Gastroesophageal sphincter (tissue), 3 donors: ENCODE data around the gene CANX.
A peak's percentile ranks its signal among the peaks of the same experiment; 100 is the strongest.

ENCODE experiments used
- EP300 ChIP-seq: sonication (generic); formaldehyde crosslinking; IDR thresholded peaks from one replicate; pipeline ENCODE4 v1.6.1; 2017; ENCODE audit warnings: antibody characterized with exemption, mild to moderate bottlenecking
- POLR2A ChIP-seq, 2 donors: fragments of 450-650 bp; IDR thresholded peaks; one replicate each; pipeline ENCODE4 v1.6.1; 2017; ENCODE audit warnings: antibody characterized with exemption in 2 of 2, mild to moderate bottlenecking in 2 of 2, moderate library complexity in 1 of 2
- POLR2AphosphoS5 ChIP-seq: sonication (generic); formaldehyde crosslinking; IDR thresholded peaks from one replicate; pipeline ENCODE4 v1.6.1; 2017; ENCODE audit warnings: antibody characterized with exemption
- TF ChIP-seq, protein P1 (sequence below), 4 experiments: fragments of 200-600 bp in 2 of 4; fragments of 450-650 bp in 2 of 4; sonication (generic) in 1 of 4; IDR thresholded peaks; one replicate each; pipeline ENCODE4 v1.5.1; 2017 to 2019; ENCODE audit warnings: antibody characterized with exemption in 4 of 4, mild to moderate bottlenecking in 2 of 4, moderate library complexity in 2 of 4

GRCh38 chr5:179732412-179732917, 33.7 kb downstream of the CANX start, which contains the start of gene MAML1:
- TF ChIP-seq EP300 (no peak), POLR2A (IDR thresholded peaks at IDR 0.05) (peak in 1 of 2 donors; percentile 53), POLR2AphosphoS5 (peak; percentile 60)
- TF ChIP-seq, protein P1, sequence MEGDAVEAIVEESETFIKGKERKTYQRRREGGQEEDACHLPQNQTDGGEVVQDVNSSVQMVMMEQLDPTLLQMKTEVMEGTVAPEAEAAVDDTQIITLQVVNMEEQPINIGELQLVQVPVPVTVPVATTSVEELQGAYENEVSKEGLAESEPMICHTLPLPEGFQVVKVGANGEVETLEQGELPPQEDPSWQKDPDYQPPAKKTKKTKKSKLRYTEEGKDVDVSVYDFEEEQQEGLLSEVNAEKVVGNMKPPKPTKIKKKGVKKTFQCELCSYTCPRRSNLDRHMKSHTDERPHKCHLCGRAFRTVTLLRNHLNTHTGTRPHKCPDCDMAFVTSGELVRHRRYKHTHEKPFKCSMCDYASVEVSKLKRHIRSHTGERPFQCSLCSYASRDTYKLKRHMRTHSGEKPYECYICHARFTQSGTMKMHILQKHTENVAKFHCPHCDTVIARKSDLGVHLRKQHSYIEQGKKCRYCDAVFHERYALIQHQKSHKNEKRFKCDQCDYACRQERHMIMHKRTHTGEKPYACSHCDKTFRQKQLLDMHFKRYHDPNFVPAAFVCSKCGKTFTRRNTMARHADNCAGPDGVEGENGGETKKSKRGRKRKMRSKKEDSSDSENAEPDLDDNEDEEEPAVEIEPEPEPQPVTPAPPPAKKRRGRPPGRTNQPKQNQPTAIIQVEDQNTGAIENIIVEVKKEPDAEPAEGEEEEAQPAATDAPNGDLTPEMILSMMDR (IDR thresholded peaks at IDR 0.05): no peak
